Cortex of kidney (tissue), 1 donor: ENCODE measurements around the gene PRKD1.

Experiments used
- DNase-seq: peaks from one replicate; lab custom pipeline; 2025; lab: John Stamatoyannopoulos, UW

Gene PRKD1

DNA sequence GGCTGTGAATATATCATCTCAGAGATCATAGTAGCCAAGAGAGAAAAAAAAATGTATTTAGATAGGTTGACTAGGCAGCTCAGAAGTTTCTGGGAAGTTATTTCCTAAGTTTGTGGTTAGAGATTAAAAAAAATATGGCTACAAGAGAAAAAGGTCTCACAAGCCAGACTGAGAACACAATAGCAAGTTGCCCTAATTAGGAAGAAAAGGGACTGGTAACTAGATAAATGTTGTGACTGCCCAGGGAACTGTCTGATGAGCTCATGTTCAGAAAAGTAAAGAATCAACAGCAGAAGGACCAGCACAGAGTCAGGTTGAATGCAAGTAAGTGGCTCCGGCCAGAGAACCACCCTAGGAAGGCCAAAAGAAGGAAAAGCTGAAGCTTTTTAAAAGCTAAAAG, 256.6 kb downstream of the PRKD1 start:
- no peak for DNase-seq

- no peak for DNase-seq
Observed at GRCh38 chr14:29668201-29668600, 259.4 kb downstream of the PRKD1 start.

DNA sequence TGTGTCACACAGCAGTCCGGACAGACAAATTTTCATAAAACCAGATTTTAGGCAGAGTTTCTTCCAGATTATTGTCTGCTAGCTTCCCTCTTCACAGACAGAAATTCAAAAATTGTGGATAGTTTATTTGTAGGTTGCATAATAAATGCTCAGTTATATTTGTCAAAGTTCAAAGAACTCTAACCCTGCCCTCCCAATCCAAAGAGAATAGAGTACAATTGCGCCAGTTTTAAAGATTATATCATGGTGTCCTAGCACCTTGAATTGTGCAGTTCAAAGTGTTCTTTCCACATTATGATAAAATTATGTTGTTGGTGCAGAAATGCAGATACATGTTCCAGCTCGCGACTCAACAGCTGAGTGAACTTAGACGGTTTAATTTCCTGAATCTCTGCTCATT, 263.1 kb downstream of the PRKD1 start:
- no peak for DNase-seq

DNA sequence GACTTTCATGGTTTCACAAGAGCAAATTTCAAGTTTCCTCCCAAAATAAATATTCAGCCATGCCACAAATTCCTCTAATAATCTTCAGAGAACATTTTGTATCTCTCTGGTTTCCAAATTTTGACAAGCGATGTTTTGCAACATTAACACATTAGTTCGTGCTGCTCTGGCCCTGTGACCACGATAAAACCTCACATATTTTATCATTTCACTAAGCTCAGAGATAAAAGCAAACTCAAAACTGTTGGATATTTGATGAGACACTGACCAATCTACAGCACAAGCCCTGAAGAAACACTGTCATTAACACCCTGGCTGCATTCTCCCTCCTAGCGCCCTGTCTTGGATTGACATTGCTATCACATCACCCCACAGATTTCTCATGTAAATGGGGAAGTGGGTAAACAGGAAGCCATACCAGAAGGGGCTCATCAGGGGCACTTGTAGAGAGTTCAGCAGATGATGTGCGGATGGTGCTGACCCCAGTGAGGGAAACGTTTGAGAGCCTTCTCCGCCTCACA, 264.3 kb downstream of the PRKD1 start:
- DNase-seq: no peak

DNA sequence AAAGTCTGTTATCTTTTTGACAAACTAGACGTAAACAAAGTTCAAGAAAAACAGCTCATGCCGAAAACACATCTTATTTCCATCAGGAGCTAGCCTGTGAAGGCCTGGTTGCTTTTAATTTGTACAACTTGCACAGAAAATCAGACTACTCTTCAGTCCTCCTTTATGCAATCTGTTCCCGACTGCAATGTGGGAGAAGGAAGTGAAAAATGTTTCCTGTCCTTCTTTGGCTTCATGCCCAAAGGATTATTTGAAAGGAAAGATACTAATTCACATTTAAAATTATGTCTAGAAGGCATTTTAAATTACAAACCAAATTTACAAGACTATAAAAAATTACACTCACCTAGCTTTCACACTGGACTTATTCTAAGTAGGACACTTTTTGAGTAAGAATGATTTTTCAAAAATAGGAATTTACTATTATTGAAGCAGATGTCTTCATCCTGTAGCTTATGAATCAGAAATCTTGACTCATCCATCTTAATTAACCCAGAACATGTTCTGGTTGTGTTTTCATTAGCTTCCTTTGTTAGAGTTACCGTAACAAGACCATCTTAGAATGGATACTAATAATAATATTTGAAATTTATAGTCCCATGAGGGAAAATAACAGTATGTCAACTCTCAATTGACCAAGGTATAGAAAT, 272.6 kb downstream of the PRKD1 start:
- DNase-seq: no peak

- no peak for DNase-seq
Observed at GRCh38 chr14:29653303-29653702, 274.3 kb downstream of the PRKD1 start.

- no peak for DNase-seq
Observed at GRCh38 chr14:29652571-29652970, 275.1 kb downstream of the PRKD1 start.

- DNase-seq: no peak
Observed at GRCh38 chr14:29650554-29651269, 276.9 kb downstream of the PRKD1 start.

DNA sequence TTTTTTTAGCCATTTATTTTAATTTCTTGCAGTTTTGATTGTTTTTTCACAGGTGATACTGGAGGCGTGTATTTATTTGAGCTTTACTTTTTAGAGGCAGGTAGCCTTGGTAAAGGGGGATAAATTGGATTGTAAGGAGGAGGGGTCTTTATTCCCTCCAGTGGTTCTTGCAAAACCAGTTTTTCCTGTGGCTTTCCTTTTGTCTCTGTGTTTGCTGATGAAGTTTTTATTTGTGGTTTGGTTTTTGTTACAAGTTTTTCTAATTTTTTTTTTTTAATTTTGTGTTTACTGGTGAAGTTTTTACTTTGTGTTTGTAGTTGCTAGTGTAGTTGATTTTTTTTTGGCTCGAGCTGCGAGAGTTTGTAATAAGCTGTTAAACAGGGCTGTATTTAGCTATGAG, 278.5 kb downstream of the PRKD1 start:
- DNase-seq: no peak

DNA sequence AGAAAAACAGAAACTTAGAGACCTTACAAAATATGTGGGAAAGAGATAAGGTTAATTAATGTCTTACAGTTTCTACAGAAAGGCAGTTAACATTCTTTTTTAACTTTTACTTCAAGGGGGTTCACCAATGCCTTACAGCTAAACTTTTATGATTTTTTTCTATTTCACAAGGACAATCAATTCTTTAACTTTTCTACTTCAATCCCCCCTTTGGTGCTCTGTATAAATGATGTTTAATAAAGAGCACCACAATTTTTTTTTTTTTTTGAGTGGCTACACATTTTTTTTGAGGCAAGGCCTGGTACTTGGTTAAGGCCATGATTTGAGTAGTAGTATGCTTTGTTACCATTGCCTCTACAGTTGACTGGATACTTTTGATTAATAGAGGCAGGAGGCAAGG, 279.6 kb downstream of the PRKD1 start:
- DNase-seq: no peak

GRCh38 chr14:29645117-29645516, 282.5 kb downstream of the PRKD1 start:
- DNase-seq: no peak

- DNase-seq: no peak
Observed at GRCh38 chr14:29643433-29644211, 284.0 kb downstream of the PRKD1 start.

DNA sequence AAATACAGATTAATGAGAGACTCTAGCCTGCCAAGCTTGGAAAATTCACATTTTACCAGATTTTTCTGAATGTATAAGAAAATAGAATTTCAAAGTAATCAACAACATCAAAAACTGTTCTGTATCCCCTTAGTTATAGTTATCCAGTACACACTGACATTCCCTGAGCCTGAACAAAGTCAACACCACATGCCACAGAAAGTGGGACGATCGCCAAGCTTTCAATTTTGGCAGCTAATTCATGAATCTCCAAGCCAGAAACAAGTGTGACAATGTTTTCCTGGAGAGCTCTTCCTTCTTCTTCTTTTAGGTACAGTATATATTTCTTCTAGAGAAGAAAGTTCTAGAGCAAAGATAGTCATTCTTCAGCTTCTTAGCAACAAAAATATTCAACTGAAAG, 290.2 kb downstream of the PRKD1 start:
- DNase-seq: no peak

- no peak for DNase-seq
Observed at GRCh38 chr14:29636870-29637269, 290.8 kb downstream of the PRKD1 start.

DNA sequence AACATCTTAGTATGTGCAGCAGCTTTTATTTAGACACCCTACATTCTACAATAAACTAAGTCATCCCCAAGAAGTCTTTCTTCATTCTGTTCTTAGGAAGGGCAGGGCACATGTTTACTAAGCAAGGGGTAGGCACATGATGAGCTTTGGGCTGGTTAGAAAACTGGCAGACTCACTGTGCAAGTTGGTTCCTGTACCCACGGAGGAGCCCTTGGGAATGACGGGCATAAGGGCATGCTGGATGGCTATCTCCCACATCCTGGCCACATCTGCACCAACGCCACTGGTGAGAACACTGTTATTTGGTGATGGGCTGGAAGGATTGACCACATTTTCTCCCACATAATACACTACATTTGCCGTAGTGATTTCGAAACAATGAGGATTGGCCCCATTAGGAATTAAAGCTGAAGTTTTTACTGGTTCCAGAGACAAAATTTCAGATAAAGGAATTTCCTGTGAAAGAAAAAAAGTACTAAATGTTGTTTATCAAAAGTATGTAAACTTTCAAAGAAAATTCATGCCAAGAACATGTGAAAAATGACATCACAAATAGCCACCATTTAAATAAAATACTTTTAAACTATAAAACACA, 297.0 kb downstream of the PRKD1 start:
- no peak for DNase-seq

DNA sequence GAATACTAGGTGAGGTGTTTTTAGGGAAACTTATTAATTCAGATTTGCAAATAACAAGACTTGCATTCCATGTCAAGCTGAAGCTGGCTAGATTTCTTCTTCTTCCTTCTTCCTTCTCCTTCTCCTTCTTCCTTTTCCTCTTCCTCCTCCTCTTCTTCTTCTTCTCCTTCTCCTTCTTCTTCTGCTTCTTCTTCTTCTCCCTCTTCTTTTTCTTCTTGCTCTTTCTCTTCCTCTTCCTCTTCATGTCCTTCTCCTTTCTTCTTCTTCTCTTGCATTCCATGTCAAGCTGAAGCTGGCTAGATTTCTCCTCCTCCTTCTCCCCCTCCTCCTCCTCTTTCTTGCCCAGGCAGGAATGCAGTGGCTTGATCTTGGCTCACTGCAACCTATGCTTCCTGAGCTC, 297.8 kb downstream of the PRKD1 start:
- no peak for DNase-seq

- DNase-seq: no peak
Observed at GRCh38 chr14:29627137-29627536, 300.5 kb downstream of the PRKD1 start.

GRCh38 chr14:29618323-29619067, 309.2 kb downstream of the PRKD1 start:
- no peak for DNase-seq

DNA sequence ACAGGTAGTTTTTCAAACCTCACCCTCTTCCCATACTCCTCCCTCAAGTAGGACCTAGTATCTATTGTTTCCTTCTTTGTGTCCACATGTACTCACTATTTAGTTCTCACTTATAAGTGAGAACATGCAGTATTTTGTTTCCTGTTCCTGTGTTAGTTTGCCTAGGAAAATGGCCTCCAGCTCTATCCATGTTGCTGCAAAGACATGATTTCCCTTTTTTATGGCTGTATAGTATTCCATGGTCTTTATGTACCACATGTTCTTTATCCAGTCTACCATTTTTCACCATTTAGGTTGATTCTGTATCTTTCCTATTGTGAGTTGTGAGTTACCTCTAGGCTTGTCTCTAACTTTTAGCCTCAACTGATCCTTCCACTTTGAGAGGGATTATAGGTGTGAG, 310.7 kb downstream of the PRKD1 start:
- DNase-seq: no peak

DNA sequence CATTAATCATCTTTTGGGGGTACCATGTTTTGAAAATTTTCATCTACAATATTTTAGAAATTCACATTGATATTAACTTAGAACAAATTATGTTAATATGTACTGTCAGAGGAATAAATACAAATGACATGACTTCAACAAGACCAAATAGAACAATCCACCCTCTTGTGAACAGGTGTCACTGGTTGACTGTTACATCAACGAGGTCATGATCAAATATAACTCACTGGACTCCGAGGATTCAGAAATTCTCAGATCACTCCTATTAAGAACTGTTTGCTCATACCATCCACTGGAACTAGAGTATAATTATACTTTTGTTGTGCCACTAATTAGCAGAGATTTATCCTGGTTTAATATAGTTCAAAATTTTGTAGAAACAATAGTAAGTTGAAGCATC, 318.8 kb downstream of the PRKD1 start:
- no peak for DNase-seq

DNA sequence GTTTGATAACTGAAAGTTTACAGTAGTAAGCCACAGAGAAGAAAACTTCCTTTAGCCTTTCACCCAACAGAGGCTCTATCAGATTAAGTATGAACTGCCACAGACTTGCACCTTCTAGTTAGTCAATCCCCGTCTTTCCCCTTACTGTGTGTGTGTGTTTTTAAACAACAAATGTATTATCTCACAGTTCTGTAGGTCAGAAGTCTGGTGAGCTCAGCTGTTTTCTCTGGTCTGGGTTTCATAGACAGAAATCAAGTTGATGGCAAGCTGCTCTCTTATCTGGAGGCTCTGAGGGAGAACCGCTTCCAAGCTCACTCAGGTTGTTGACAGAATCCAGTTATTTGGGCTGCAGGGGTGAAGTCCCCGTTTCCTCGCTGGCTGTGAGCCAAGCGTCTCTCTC, 320.5 kb downstream of the PRKD1 start:
- DNase-seq: no peak

- no peak for DNase-seq
Observed at GRCh38 chr14:29603696-29604095, 324.0 kb downstream of the PRKD1 start.
